Measurements from ENCODE around the gene ZFP92.

GRCh38 chrX:153375571-153375970 lies 35.7 kb upstream of the ZFP92 start:
- TF ChIP-seq POLR2A (IDR thresholded peaks at IDR 0.05) (no peak), POLR2AphosphoS5 (IDR thresholded peaks at IDR 0.05) (no peak), CTCF (IDR thresholded peaks at IDR 0.05) (no peak)
